ENCODE measurements around the gene PHAF1. TPM values are rescaled to one million over a fixed set of nuclear protein-coding genes. Genes with fewer than 3 reads are reported as not detected.

PHAF1 gene
- total RNA-seq, 1 experiment from 2014 or later: 36.8 TPM

DNA sequence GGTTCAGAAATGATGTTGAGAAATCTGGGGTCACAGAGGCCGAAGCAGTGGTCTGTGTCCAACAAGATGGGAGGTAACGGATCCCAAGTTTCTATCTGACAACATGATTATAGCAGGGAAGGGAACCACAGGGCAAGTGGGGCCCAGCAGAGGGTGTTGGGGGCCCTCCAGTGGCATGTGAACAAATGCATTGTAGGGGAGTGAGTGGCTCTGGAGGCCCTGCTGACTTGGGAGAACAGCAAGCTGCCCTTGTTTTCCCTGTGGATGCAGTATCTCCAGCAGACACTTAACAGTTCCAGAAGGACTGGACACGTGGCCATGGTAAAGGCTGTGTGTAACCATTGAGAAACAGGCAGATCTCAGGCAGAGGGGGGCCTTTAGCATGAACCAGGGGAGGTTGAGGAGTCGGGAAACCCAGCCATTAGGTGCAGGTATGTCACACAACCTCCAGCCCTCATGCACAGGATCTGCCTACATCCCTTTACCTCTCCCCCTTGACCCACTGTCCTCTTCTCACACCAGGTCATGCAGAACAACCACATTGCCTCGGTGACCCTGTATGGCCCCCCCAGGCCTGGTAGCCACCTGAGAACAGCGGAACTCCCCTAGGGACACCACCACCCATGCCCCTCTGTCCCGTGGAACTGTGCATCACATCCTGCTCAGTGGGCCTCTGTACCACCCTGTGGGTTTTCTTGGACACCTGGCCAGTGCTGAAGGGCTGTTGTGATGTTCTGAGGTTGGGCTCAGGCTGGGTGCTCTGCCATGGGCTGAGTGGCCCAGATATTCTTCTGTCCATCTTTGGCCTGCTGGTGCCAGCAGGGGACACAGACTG is 37.0 kb downstream of the PHAF1 start:
- DNase-seq (ENCODE audit: extremely low read depth, low read depth): no peak

DNA sequence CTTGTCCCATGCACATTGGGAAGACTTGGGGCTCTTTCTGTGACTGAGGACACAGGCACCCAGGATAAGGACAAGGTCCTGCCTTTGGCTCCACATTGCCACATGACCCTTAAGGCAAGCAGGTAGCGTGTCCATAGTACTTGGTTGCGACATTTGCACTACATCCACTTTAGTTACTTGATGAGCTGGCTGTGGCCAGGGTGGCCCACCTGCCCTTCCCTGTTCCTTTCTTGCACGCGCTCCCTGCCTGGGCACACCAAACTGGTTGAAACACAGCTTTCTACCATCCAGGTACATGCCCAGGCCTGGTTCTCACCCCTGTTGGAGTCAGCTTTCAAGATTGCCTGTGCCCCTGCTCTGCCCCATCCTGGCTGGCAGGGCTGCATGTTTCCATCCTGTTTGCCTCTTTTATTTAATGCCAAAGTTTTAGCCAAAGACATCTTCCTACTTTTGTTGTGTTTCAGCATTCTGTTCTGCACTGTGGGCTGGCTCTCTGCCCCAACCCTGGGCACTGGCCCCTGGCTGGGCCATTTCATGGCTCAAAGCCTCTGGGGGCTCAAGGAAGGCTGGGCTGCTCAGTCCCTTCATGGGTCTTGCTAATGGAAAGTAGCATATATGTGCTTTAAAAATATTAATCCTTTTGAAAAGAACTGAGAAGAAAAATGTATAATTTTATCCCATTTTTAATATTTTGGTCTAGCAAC is 37.8 kb downstream of the PHAF1 start:
- no peak for DNase-seq (ENCODE audit: extremely low read depth, low read depth)

DNA sequence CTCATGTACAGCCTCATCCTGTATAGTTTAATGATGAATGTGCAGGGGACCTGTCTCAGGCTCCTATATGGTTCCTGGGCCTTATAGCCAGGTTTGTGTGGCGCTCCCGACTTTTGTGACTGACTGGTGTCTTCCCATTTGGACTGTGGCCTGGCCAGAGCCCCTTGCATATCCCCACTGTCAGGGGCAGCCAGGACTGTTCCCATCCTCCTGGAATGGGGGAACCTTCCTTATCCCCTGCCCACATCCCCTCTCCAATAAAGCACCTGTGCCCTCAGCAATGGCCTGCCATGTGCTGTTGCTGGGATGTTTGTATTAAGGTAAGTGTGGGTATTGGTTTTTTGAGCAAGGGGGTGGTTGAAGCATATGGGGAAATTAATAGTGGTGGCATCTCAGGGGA is 38.5 kb downstream of the PHAF1 start:
- no peak for DNase-seq (ENCODE audit: extremely low read depth, low read depth)

DNA sequence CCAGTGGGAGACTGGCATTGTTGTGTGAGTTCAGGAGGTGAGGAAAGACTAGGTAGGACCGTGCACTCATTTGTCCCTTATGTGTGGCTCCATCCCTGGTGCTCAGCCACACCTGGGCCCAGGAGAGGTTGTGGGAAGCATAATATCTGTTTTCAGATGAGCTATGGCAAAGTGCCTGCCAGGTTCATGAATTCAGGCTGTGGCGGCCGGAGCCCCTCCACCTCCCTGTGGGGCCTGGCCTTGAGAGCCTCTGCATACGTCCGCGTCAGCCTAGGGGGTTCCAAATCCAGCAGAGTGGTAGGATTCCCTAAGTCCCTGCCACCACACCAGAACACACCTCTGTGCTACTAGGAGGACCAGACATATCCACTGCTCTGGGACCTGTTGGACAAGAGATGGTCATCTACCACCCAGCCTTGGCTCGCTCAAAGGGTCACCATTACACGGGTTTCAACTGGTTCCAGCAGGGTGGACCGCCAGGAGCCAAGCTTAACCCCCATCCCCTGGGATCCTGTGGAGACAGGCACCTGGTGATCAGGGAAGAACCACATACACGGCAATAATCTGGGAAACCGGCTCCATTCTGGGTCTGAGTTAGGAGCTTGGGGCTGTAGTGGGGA is 39.0 kb downstream of the PHAF1 start:
- no peak for DNase-seq (ENCODE audit: extremely low read depth, low read depth)

DNA sequence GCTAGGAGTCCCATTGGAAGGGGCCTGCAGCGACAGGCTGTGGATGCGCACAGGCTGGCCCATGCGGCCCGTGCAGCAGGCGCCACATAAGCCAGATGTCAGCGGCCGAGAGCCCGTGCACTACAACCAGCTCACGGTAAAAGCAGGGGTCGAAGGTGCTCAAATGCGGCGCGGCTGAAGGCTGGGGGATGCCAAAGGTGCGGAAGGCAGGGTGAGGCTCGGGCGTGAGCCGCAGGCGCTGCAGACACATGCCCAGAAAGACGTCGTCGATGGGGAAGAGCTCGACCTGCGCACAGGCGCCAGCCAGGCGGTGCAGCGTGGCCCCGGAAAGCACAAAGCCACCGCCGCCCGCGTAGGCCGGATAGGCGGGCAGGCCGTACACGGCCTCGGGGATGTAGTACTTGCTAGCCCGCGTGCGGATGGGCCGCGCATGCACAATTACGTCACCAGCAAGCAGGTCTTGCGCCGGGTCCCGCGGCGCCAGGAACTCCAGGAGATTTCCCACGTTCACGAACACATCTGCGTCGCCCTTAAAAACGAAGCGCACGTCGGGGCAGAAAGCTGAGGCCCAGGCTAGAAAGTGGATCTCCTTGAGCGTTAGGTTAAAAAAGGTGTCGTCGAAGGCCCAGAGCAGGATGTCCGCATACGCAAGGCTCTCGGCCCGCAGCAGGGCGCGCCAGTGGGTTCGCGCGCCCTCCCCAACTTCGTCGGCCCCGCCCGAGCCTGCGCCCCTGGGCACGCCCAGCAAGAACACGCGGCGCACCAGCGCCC is 39.7 kb downstream of the PHAF1 start:
- DNase-seq (ENCODE audit: extremely low read depth, low read depth): no peak

DNA sequence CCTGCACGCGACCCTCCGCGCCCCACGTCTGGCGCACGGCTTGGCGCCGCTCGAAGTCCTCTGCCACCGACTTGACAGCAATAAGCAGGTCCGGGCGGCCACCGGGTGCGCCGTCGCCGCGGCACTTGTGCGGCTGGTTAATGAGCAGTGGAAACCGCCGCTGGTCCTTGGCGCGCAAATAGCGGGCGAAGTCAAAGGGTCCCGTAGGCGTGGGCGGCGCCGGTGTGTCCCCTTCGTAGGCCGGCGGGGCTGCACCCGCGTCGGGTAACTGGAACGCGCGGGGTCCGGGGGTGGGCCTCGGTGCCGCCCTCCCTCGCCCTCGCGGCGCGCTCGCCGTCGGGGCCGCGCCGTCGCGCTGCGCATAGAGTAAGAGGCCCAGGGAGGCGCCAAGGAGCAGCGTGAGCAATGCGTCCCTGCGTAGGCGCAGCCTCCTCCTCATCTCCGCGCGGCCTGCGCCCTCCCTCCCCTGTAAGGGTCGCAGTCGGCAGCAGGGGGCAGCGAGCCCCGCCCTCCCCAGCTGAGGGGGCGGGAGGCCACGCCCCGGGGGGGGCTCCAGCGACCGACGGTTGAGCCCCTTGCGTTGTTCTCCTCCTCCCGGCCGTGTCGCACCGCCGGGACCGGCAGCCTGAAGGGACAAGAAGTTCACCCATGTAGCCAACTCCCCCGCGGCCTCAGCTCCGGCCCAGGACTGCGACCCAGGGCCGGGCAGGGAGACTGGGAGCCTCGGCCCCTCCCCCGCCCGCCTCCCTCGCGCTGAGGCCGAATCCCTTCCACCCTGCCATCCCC is 40.5 kb downstream of the PHAF1 start:
- DNase-seq (ENCODE audit: extremely low read depth, low read depth): no peak

DNA sequence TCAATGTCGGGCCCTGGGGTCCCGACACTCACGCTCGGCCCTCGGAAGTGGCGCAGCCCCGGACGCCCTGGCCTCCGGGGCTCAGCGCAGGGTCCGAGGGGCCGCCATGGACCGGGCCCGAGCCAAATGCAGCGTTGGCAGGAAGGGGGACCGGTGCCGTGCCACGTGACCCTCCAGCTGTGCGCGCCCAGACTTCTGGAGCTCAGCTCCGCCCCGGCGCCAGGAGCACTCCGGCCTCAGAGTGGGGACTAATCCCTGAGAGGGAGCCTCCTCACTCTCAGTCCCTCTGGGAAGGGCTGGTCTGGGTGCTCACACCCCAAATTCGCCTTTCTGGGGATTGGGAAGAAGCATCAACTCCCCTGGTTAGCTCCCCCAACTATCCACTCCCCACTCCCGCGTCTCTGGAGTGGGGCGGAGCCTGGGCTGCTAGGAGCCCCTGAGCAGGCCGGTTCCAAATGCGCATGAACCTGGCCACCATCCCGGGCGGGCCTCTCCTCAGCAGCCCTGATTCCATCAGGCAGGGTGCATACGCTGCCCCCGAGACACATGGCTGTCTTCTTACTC is 41.2 kb downstream of the PHAF1 start, which contains the start of gene B3GNT9:
Gene B3GNT9, minus strand, starts transcription at position 166 of the 564 bp plus-strand sequence. CDS start 513 bp downstream, outside the sequence.
- no peak for DNase-seq (ENCODE audit: extremely low read depth, low read depth)

DNA sequence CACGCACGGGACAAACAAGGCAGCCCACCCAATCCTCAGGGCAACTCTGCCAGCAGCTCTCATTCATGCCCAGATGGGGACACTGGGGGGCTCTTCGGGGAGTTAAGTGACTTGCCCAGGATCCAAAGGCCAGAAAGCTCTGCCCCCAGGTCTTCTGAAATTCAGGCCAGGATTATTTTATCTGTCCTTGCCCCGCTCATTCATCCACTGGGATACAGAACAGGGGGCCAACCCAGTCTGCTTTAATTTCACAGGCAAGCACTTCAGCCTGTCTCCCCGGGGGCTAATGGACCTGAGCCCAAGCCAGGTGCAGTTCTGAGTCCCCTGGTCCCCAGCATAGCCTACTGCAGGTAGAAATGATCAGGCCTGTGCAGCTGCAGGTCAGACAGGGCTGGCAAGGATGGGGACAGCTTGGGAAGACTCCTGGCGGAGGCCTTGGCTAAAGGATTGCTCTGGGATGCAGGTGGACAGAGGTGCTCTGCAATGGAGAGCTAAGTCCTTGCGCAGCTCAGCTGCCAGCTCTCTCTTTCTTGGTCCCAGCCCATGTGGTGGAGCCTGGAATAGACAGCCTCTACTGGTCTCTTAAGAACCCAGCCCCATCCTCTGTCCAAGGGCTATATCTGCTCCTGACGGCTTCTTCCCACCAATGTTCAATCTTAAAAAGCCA is 41.8 kb downstream of the PHAF1 start:
- DNase-seq (ENCODE audit: extremely low read depth, low read depth): no peak

DNA sequence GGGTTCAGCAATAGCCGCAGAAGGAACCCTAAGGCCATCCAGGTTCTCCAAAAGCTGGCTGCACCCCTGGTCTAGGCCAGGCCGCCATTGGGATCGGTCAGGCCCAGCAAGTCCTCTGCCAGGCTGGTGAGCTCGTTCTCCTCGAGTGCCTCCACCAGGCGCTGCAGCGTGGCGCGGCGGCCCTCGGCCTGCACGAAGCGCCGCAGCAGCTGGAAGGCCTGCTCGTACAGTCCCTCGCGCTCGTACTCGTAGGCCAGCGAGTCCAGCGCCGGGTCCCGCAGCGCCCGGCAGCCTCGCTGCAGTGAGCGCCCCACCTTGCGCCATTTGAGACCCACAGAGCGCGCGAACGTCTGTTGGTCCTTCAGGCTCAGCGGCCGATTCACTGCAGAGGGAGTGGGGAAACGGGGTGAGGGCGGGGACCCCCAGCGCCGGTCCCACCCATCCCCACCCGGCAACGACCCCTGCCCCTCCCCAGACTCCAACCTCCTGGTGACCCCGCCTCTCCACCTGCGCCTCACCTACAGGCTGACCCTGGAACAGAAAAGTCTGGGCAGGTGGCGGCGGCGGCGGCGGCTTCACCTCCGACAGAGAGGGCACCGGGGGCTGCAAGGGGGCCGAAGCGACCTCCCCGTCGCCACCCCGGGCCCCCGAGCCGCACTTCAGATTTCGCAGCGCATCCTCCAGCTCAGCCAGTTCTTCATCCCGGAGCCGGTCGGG is 45.0 kb downstream of the PHAF1 start:
- no peak for DNase-seq (ENCODE audit: extremely low read depth, low read depth)

DNA sequence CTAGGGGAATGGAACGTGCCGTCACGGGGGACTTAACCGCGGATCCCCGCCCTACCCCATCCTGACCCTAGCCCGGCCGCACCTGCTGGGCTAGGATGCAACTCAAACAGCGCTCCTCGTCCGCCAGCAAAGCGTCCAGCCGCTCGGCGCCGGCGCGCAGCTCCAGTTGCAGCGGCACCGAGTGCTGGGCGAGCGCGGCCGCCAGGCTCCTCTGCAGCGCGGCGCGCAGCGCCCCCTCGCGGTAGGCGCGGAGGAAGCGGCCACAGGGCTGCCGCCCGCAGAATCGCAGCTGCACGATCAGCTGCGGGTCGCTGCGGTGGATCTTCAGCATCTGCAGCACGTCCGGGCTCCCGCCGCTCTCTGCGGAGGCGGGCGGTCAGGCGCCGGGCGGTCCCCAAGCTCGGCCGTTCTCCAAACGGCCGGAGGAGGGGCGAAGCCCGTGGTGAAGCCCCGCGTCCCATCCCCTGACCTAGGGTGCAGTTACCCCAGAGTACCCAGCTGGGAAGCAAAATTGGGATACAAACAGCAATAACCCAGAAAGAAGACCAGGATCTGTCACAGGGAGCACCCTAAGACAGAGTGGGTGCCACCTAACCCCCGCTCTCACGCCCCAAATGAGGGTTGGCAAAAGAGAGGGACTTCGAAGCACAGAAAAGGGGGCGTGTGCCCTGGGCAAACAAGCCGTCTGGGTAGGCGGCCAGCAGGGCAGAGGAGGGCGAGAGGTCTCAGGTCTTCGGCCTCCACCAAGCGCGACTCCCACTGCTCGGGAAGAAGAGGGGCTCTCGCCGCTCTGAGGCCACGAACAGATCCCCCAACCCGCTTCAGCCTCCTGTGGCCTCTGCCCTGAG is 45.8 kb downstream of the PHAF1 start:
- no peak for DNase-seq (ENCODE audit: extremely low read depth, low read depth)

DNA sequence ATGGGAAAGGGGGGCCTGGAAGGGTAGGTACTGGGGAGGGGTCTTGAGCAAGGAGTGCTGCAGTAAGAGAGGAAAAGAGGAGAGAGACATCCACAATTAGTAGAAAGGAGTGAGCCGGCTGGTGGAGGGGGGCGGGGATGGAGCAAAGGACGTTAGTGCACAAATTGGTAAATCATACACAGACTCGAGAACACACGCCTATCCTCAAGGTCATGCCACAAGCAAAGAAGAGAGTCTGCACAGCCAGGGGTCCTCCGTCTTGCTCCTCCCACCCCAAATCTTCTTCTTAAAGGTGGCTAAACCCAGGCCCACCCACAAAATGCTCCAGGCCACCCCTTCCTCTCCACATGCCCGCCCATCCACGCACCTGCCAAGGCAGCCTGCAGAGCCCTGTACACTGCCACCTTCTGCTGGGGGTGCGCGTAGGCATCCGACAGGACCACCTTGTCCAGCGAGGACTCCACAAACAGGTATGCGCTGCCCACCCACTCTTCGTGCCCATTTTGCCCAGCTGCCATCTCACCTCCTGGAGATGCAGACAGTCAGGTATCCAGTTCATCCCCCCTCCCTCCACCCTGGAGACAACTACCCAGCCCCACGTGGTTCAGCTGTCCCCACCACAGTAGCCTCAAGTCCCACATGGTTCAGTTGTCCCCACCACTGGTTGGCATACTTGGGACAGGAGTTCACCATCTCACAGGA is 46.6 kb downstream of the PHAF1 start:
- no peak for DNase-seq (ENCODE audit: extremely low read depth, low read depth)

DNA sequence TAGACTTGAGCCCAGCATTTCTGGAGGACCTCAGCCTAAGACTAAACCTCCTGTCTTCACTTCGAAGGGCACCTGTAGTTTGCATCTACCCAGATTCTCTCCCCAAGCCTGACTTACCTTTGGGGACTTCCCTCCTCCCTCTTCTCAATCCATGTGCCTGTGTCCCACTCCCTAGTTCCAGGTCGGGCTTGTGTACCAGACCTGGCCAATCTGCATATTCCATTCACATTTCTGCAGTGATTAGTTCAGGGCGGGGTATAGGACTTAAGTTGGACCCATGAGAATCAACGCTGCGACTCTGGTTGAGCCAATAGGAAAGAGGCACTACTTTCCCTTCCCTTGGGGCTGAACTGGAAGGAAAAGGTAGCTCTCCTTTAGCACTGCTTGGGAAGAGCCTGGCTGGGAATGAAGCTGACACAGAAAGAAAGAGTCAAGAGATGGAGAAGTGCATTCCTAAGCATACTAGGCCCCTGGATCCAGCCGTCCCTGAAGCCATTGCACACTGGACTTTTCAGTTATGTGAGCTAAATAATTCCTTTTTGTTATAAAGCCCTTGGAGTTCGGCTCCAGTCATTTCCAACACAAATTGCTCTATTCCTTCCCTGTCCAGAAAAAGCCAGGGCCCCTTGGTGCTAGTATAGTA is 47.5 kb downstream of the PHAF1 start:
- DNase-seq (ENCODE audit: extremely low read depth, low read depth): no peak

DNA sequence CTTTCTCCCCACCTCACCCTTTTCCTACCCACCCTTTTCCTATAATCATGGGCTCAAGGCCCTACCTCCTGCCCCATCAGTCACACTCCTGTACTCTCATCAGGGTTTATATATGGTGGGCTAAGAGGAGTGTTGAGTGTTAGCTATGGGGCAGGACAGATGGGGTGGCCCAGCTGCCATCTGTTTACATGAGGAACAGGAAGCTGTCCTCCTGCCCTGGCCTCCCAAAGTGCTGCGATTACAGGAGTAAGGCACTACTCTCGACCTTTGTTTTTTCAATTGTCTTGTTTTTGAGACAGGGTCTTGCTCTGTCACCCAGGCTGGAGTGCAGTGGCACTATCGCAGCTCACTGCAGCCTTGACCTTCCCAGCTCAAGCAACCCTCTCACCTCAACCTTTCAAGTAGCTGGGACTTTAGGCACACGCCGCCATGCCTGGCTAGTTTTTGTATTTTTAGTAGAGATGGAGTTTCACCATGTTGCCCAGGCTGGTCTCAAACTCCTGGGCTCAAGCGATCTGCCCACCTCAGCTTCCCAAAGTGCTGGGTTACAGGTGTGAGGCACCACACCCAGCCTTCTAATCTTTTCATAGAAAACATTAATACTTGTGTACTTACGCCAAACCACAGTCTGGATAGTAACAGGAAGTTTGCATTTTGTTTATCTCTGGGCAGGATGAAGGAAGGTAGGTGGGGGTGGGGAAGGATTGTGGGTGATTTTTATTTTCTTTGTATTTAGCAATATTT is 48.3 kb downstream of the PHAF1 start:
- DNase-seq (ENCODE audit: extremely low read depth, low read depth): no peak

DNA sequence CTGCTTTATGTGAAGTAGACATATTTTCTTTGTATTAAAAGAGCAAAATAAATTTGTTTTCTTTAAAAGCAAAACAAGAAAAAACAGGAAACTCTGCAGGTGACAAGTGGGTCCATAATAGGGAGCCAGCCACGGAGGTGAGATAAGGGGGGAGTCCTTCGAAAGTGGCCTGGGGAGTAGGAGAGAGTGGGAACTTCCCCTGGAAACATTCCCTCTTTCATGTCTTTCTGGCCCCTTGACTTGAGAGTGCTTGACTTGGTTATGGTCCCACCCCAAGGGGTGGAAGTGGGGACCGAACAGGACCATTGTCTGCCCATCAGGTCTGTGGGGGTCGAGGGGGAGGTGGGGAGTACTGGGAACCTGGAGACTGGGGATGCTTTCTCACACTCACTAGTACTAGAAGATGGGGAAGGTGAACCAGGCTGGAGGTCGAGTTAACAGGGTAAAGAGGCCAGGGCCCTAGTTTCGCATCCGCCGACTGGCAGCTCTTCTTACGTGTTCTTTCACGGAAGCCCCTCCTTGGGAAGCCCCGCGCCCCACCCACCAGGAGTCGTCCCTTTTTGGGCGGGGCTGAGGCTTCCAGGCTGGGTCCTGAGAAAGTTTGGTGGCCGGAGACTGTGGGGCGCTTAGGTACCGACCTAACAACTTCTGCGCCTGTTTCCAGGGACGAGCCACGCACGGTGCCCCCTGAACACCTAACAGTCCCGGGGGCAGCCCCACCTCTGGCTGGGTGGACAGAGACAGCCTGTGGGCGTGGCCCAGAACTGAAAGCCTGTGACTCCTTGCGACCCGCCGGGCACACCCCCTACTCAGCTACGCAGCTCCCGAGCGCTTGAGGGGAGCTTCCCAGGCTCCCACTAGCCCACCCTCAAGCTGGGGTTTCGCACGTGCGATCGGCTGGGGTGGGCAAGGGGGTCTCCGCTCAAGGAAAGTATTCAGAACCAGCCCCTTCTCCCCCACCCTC is 49.2 kb downstream of the PHAF1 start:
- no peak for DNase-seq (ENCODE audit: extremely low read depth, low read depth)

All from NCI-H460 (cell line).